GM19452 (cell line): Measurements from ENCODE around the gene TMX1.

Experiments
- ATAC-seq: cut with Tn5 transposase; IDR thresholded peaks from one replicate; pipeline ENCODE4 v1.9.1; 2021; ENCODE audit not compliant: unreplicated experiment

Gene TMX1

DNA sequence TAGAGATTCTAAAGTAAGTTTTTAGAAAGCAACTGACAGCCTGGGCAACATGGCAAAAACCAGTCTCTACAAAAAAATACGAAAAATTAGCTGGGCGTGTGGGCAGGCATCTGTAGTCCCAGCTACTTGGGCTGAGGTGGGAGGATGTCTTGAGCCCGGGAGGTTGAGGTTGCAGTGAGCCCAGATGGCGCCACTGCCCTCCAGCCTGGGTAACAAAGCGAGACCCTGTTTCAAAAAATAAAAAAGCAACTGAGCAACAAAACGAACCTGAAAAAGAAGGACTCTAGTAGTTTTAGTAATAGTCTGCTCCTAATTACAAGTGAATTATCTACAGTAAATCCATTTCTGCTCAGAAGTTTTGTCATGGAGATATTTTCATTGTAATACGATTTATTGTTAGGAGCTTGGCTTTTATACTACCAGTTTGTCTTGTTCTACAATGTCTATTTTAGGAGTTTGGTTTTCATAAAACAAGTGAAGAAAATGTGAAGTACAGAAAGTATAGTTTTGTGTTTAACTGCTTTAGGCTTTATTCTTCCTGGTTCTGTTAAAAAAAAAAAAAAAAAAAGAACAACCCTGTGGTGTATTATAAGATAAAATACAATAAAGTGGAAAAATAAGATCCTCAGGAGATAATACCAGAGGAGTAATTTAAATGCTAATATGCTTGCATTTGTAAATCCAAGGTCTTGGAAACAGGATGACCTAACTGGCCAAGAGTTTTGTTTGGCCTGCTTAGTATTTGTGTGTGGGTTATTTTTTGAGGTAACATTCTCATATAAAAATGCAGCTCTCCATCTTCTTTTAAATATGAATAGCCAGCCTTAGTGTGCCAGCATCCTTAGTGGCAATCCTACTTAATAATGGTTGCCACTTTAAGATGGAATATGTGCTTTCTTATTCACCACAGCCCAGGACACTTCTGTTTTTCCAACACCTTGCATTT, 2.8 kb downstream of the TMX1 start:
- ATAC-seq = no peak

DNA sequence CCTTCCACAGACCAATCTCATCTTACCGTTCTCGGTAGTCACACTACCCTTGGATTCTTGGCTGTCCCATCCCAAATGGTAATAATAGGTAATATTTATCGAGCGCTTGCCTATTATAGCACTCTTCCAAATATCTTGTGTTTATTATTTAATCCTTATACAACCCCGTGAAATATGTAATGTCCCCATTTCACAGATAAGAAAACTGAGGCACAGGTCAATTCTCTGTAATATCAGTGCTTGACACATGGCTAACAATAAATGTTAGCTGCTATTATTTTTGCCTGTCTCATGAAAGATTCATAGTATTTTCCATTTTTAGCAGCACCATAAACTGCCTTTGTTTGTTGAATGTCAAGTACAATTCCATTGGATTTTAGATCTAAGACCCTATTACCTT, 4.5 kb downstream of the TMX1 start:
- ATAC-seq = no peak

DNA sequence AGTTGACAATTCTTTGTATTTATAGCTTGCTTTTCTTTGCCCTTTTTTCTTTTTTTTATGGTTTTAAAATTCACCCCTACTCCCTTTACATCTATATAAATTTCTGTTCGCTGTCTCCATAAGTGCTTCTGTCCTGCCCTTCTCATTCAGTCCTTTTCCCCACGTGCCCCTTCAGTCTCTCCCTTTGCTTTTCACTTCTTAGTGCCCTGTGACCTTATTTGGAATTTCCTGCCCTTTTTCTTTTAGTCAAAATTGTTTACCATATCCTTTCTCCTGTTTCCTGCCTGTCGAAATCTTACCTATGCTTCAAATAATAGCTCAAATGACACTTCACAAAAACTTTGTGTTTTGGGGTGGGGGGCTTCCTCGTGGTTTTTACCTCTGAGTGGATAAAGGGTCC, 6.0 kb downstream of the TMX1 start:
- no peak for ATAC-seq

DNA sequence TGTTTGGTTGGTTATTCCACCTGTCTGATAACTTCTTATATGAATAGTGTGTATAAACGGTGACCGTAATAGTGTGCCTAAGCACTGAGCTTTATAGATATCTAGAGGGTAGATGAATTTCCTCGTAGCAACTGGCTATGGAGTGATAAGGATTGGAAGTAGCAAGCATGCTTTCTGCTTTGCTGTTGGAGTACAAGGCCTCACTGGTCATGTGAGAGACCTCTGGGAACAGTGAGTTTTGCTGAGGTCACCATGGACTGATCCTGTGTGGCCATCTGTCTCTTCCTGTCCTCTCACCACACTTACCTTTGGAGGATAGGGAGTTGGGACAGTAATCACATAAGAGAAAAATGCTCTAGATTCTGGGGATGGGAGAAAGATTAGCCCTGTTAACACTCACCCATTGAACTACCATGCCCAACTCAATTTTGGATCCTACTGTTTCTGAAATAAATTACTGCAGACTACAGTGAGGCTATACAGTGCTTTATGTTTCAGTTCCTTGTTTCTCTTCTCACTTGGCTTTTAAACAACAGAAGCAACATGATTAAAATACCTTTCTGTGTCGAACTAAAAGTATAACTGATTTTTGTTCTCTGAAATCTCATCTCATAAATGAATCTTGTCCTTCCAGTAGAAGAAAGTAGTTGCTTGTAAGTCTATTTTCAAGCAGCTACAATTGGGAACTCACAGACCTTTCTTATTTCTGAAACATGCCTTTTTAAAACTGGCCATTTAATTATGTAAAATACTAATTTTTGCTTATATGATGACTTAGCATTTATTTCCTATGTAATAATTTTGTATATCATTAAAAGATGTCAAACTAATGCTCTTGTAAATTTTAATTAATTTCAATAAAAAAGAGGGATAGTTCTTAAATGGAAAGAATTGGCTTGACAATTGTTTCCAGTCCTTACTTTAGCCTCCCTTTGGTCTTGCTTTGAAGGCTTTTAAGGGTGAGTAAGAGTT, 8.3 kb downstream of the TMX1 start:
- peak; percentile 69 for ATAC-seq

- no peak for ATAC-seq
Measured at GRCh38 chr14:51251486-51251885, 11.4 kb downstream of the TMX1 start.

GRCh38 chr14:51253880-51254279, 13.8 kb downstream of the TMX1 start:
- no peak for ATAC-seq

DNA sequence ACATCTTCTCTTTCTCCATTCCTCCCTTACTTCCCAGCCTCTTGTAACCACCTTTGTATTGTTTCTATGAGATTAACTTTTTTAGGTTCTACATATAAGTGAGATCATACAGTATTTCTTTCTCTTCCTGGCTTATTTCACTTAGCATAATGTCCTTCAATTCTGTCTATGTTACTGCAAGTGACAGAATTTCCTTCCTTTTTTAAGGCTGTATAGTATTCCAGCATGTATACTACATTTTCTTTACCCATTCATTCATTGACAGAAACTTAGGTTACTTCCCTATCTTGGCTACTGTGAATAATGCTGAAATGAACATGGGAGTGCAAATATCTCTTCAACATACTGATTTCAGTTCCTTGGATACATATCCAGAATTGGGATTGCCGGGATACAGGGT, 18.2 kb downstream of the TMX1 start:
- no peak for ATAC-seq

GRCh38 chr14:51258788-51259187, 18.7 kb downstream of the TMX1 start:
- no peak for ATAC-seq

DNA sequence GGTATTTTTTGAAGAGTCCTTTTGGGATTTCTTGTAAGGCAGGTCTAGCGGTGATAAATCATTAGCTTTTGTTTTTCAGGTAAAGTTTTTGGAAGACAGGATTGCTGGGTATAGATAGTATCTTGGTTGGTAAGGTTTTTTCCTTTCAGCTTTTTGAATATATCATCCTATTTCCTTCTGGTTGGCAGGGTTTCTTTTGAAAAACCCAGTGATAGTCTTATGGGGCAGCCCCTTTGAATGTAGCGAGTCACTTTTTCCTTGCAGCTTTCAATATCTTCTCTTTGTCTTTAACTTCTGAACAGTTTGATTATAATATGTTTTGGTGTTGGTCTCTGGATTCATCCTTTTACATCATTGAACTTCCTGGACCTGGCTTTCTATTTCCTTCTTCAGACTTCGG, 20.2 kb downstream of the TMX1 start:
- ATAC-seq = no peak

DNA sequence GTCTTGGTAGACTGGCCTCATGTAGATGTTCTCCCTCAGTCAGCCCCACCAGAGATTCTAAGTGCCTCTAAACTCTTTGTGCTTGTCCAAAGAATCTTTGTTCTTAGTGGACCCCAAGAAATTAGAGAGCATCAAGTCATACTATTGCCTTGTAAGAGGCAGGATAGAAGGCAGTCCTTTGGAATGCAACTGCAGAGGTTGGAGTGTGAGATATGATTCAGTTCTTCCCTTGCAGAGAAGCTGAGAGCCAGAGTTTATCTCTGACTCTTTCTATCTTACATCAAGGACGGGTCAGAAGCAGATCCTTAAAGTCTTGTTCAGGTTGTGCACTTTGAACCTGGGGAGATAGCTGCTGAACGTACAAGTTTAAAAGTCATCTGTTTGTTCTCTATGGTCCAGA, 21.1 kb downstream of the TMX1 start:
- ATAC-seq = no peak

DNA sequence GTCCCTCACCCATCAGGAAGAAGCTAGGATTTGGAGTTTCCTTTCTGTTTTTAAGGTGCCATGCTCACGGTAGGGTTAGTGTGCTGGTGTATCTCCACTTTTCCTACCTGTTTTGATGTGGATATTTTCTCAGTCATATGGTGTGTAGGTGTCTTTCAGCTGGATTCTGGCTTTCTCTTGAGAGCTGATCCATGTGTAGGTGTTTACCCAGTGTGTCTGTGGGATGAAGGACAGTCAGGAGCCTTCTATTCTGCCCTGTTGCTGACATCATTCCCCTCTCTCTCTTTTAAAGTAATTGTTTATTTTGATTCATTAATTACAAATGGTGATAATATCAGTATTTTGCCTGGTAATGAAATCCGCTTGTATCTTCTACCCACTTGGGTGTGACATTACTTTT, 22.8 kb downstream of the TMX1 start:
- no peak for ATAC-seq

- no peak for ATAC-seq
Measured at GRCh38 chr14:51269634-51270033, 29.6 kb downstream of the TMX1 start.

- no peak for ATAC-seq
Measured at GRCh38 chr14:51276605-51277004, 36.6 kb downstream of the TMX1 start.

DNA sequence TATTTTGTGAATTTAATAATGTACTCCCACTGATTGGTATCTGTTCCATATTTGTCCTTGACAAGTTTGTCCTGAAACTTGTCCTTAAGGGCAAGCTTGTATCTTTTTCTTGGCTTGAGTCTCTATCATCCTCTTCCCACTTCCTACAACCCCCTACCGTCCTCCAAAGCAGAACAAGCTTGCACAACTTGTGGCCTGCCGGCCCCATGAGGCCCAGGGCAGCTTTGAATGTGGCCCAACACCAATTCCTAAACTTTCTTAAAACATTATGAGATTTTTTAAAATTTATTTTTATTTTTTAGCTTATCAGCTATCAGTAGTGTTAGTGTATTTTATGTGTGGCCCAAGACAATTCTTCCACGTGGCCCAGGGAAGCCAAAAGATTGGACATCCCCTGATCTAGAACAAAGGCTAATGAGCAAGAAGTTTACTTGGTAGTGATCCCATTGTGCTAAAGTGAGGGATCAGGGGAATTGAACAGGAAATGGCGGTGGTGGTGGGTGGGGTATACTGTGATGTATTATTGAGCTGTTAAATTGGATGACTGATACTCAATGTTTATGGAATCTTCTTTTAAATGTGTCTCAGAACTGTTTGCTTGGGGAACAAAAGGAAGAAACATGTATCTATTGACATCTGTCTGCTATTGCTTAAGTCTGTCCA, 37.8 kb downstream of the TMX1 start:
- no peak for ATAC-seq

DNA sequence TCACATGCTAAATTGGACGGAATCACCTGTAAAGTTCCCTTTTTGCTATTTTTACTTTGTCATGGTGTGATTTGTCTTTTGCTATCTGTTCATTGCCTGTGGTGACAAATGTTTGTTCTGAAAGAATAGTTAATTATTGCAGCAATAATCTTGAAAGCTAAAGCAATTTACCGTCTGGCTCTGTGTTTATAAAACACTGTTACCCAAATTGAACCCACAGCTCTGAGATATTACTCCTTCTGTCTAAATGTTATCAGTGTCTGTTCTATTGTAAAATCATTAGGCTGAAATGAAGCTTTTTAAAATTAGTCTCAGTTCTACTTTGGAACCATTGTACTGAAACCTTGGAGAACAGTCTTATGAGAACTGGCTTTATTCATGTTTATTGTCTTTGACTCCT, 42.5 kb downstream of the TMX1 start:
- no peak for ATAC-seq

DNA sequence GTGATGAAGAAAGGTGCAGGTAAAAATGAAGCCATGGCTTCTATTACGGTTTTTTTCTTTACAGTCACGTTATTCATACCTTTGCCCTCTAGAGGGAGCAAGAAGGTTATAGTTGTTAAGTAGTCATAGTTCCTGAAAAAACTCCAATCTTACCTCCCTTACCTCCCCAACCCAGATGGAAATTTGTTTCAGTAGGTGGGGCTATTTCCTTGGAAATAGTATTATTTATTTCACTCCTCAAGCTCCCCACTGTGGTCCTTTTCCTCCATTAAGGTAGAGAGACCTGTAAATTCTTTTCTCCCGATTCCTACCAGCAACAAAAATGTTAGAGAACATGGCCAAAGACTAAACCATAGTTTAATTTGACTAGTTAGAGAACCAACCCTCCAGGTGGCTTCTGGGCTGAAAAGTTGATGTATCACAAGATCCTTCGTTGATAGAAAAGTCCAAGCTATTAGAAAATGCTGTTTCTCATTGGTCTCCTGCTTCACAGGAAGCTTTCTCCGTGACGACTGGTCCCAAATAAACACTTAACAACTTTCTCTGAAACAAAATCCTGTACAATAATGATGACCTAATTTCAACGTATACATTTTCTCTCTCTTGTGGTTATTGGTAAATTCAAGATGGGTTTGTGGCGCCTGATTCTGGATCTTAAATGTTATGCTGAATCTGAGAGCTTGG, 43.5 kb downstream of the TMX1 start:
- ATAC-seq = no peak

- no peak for ATAC-seq
Measured at GRCh38 chr14:51284241-51284640, 44.2 kb downstream of the TMX1 start.

DNA sequence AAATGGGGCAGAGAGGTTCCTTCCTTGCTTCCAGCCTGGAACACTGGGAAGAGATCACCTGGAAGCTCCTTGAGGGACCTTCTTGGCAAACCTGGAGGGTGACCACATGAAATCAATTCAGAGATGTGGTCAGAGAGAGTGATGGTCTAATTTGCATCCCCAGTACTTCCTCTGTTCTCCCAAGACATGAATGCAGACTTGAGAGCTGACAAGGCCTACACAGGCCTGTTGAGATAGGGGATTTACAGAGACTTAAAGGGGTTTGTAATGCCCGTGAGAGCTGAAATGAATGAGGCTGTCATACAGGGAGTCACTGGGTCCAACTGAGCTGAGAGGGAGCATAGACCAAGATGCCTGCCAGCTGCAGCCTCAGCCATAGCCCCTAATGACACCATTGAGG, 45.1 kb downstream of the TMX1 start:
- ATAC-seq = no peak

- ATAC-seq = no peak
Measured at GRCh38 chr14:51289169-51289568, 49.1 kb downstream of the TMX1 start.

DNA sequence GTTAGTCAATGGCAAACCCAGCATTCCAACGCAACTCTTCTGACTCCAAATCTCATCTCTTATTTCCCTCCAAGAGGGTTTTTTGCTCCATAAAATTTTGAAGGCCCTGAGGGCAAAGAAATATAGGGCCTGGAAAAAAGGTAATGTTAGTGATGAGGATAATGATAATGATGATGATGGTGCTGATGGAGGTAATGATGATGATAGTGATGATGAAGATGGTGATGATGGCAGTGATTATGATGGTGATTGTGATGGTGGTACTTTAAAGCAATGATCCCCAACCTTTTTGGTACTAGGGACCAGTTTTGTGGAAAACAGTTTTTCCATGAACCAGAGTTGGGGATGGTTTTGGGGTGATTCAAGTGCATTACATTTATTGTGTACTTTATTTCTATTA, 50.1 kb downstream of the TMX1 start:
- no peak for ATAC-seq

DNA sequence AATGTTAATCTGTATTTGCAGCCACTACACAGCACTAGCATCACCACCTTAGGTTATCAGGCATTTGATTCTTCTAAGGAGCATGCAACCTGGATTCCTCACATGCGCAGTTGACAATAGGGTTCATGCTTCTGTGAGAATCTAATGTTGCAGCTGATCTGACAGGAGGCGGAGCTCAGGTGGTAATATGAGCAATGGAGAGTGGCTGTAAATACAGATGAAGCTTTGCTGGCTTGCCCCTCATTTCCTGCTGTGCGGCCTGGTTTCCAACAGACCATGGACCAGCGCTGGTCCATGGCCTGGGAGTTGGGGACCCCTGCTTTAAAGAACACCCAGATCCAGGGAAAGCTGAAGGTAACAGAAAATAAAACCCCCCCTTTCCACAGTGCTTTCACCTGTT, 51.0 kb downstream of the TMX1 start:
- ATAC-seq = no peak
